GM12873 (cell line): ENCODE measurements around the gene FAM32A.

ENCODE experiments used
- CTCF ChIP-seq: IDR thresholded peaks from 2 replicates; pipeline ENCODE4 v1.5.1; 2012; ENCODE audit warnings: low read depth, mild to moderate bottlenecking, moderate library complexity, low read length, control low read depth; ENCODE audit not compliant: insufficient read depth; ENCODE audit errors: missing control alignments

The FAM32A gene

GRCh38 chr19:16166417-16166816 lies 18.8 kb upstream of the FAM32A start:
- TF ChIP-seq CTCF: no peak

- TF ChIP-seq CTCF: no peak
These were observed 18.2 kb upstream of the FAM32A start for GRCh38 chr19:16167055-16167454.

- TF ChIP-seq CTCF: no peak
These were observed 16.6 kb upstream of the FAM32A start for GRCh38 chr19:16168465-16169081.

- no peak for TF ChIP-seq CTCF
These were observed 15.1 kb upstream of the FAM32A start for GRCh38 chr19:16170134-16170533.

GRCh38 chr19:16175954-16176353 lies 9.3 kb upstream of the FAM32A start:
- no peak for TF ChIP-seq CTCF

- TF ChIP-seq CTCF: no peak
These were observed 4.6 kb upstream of the FAM32A start for GRCh38 chr19:16180611-16181010.

GRCh38 chr19:16184665-16185122 lies 516 bp upstream of the FAM32A start:
- TF ChIP-seq CTCF: no peak

GRCh38 chr19:16185768-16186123 lies 536 bp downstream of the FAM32A start:
- TF ChIP-seq CTCF: peak; percentile 60
